Activated naive CD8-positive, alpha-beta T cell treated with anti-CD3 and anti-CD28 coated beads, Interleukin-2, amount 50 U/mL, for 16 hours (primary cell): Measurements from ENCODE around the gene RAVER2.

Experiments used
- DNase-seq: peaks from one replicate; pipeline ENCODE4 v3.0.0-alpha.2; 2020; ENCODE audit warnings: low read depth, low spot score

The RAVER2 gene

GRCh38 chr1:64877151-64877550, 132.3 kb downstream of the RAVER2 start:
- DNase-seq, result no peak

GRCh38 chr1:64877598-64877997, 132.7 kb downstream of the RAVER2 start:
- DNase-seq, result no peak

- no peak for DNase-seq
Measured at GRCh38 chr1:64878090-64878489, 133.2 kb downstream of the RAVER2 start.

GRCh38 chr1:64878931-64879611, 134.2 kb downstream of the RAVER2 start:
- no peak for DNase-seq

- DNase-seq, result no peak
Measured at GRCh38 chr1:64880449-64880848, 135.6 kb downstream of the RAVER2 start.

- no peak for DNase-seq
Measured at GRCh38 chr1:64881281-64881680, 136.4 kb downstream of the RAVER2 start.
